Adipose tissue (tissue), 3 donors: ENCODE measurements around the gene ELAC1. TPM values are rescaled to one million over a fixed set of nuclear protein-coding genes. Genes with fewer than 3 reads are reported as not detected.

Source experiments
- H3K27ac ChIP-seq: one replicate; pipeline ENCODE4 v1.5.1; 2013; ENCODE audit warnings: low read depth, low read length
- WGBS, 3 donors: extraction: QIAGEN DNeasy Blood & Tissue Kit; methylation state at CpG; one replicate each; pipeline ENCODE4 v1.1.7; 2013; 5-methylcytosine and 5-hydroxymethylcytosine counted together
- polyA plus RNA-seq, 3 donors: library from polyadenylated mRNA; stranded (reverse); fragments of 200-250 nt; gene quantifications; one replicate each; pipeline ENCODE4 v1.2.3, GENCODE V29; 2013
- donor health status: healthy with polysubstance abuse.
- donor health status: Bipolar disorder and iron deficiency.
- donor health status: healthy.

Gene ELAC1
- polyA plus RNA-seq, 3 donors: 4.1 to 9.7 (median 6.1) TPM

- H3K27ac ChIP-seq: no peak overlapping the region
- WGBS, 3 donors: 75 to 86% (median 79%) methylated on average over 1 of the region's 1 CpG
These were observed 39.9 kb downstream of the ELAC1 start for GRCh38 chr18:51007790-51008139.

- no peak overlapping the region for H3K27ac ChIP-seq
These were observed 41.2 kb downstream of the ELAC1 start for GRCh38 chr18:51009072-51009471.

GRCh38 chr18:51010218-51010617 lies 42.4 kb downstream of the ELAC1 start:
- no peak overlapping the region for H3K27ac ChIP-seq

- WGBS, 3 donors: 72 to 81% (median 73%) methylated on average over 3 of the region's 3 CpGs
- no peak overlapping the region for H3K27ac ChIP-seq
These were observed 43.9 kb downstream of the ELAC1 start for GRCh38 chr18:51011709-51012108.

GRCh38 chr18:51012441-51012840 lies 44.6 kb downstream of the ELAC1 start:
- H3K27ac ChIP-seq: no peak overlapping the region
- 91 to 95% (median 94%) methylated on average over 3 of the region's 3 CpGs for WGBS, 3 donors

GRCh38 chr18:51013259-51013658 lies 45.4 kb downstream of the ELAC1 start:
- H3K27ac ChIP-seq: no peak overlapping the region
- WGBS, 3 donors: 92 to 95% (median 94%) methylated on average over 3 of the region's 3 CpGs

GRCh38 chr18:51017140-51017879 lies 49.5 kb downstream of the ELAC1 start:
- 77 to 81% (median 79%) methylated on average over 8 of the region's 8 CpGs for WGBS, 3 donors
- no peak overlapping the region for H3K27ac ChIP-seq

GRCh38 chr18:51020536-51020935 lies 52.7 kb downstream of the ELAC1 start:
- no peak overlapping the region for H3K27ac ChIP-seq
- 85 to 92% (median 88%) methylated on average over 5 of the region's 5 CpGs for WGBS, 3 donors

GRCh38 chr18:51021226-51021965 lies 53.6 kb downstream of the ELAC1 start:
- no peak overlapping the region for H3K27ac ChIP-seq
- 92 to 93% (median 93%) methylated on average over 5 of the region's 5 CpGs for WGBS, 3 donors

- no peak overlapping the region for H3K27ac ChIP-seq
- WGBS, 3 donors: 82 to 97% (median 96%) methylated on average over 2 of the region's 2 CpGs
These were observed 57.7 kb downstream of the ELAC1 start for GRCh38 chr18:51025512-51025911.

- 73 to 86% (median 76%) methylated on average over 4 of the region's 4 CpGs for WGBS, 3 donors
- no peak overlapping the region for H3K27ac ChIP-seq
These were observed 60.5 kb downstream of the ELAC1 start for GRCh38 chr18:51028201-51028805.

GRCh38 chr18:51029378-51029693 lies 61.5 kb downstream of the ELAC1 start:
- 7 to 19% (median 15%) methylated on average over 10 of the region's 10 CpGs for WGBS, 3 donors
- H3K27ac ChIP-seq: no peak overlapping the region

GRCh38 chr18:51029694-51030536 lies 62.1 kb downstream of the ELAC1 start, which contains the start of gene SMAD4:
Gene SMAD4 (plus strand): TSS chr18:51030213. CDS start chr18:51047047, 16,834 bp downstream.
- peak within 1 kb of the TSS; percentile 91 for H3K27ac ChIP-seq
- 0 to 1% (median 1%) methylated on average over 55 to 79 of the region's 79 CpGs for WGBS, 3 donors

- peak overlapping the region; percentile 91 for H3K27ac ChIP-seq
- WGBS, 3 donors: 0 to 1% (median 1%) methylated on average over 43 to 65 of the region's 66 CpGs
These were observed 62.9 kb downstream of the ELAC1 start for GRCh38 chr18:51030537-51031258.

- 17 to 33% (median 29%) methylated on average over 5 of the region's 5 CpGs for WGBS, 3 donors
- H3K27ac ChIP-seq: no peak overlapping the region
These were observed 64.4 kb downstream of the ELAC1 start for GRCh38 chr18:51032193-51032592.

GRCh38 chr18:51037230-51037629 lies 69.4 kb downstream of the ELAC1 start:
- H3K27ac ChIP-seq: no peak overlapping the region
- 52 to 77% (median 54%) methylated on average over 2 of the region's 2 CpGs for WGBS, 3 donors
